Fibroblast of skin of right biceps (primary cell): ENCODE measurements around the gene ZNHIT1.
"Not testable (repeated sequence)": the region's sequence is repeated elsewhere in the genome, so short reads cannot be mapped to it uniquely, and the experiment has no call there.

Source experiments
- DNase-seq: peaks from one replicate; pipeline ENCODE4 v3.0.0-alpha.2; 2013

ZNHIT1 gene

DNA sequence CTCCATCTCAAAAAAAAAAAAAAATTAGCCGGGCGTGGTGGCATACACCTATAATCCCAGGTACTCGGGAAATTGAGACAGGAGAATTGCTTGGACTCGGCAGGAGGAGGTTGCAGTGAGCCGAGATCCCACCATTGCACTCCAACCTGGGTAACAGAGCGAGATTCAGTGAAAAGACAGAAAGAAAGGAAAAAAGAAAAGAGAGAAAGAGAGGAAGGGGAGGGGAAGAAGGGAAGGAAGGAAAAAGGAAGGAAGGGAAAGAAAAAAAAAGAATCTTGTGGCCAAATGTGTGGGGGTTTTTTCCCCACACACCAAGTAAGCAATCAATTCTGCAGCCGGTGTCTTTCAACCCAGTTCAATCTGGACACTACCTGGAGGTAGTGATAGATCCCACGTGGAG is 28.9 kb upstream of the ZNHIT1 start:
- DNase-seq, result no peak

DNA sequence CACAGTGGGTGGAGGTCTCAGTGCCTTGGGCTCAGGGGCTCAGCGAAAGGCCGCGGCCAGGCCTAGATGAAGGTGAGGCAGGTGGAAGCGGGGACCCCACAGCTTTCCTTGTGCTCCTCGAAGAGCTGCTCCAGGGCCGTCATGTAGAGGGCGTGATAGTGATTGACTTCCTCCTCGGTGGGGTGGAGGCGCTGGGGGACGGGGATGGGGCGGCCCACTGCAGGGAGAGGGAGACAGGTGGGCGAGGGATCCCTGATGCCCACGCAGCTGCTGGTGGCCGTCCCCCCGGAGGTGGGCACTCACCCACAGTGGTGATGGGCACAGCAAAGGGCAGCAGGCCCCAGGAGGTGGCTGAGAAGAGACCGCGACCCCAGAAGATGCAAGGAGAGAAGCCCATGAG is 22.1 kb upstream of the ZNHIT1 start:
- DNase-seq, result no peak

DNA sequence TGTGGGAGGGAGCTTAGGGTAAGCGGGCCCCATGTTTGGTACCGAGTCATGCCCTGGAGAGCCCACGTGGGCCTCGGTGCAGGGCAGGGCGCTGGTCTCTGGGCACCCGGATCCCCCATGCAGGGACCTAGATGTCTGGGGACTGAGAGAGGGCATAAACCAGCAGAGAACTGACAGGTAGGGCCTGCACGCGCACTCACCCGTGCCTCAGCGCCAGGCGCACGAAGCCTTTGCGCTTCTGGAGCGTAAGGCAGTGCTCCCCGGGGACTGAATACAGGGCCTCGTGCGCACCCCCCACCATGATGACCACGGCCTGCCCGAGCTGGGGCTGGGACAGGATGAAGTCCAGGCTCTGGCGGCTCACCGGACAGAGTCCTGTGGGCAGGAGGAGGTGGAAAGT is 20.0 kb upstream of the ZNHIT1 start:
- no peak for DNase-seq

DNA sequence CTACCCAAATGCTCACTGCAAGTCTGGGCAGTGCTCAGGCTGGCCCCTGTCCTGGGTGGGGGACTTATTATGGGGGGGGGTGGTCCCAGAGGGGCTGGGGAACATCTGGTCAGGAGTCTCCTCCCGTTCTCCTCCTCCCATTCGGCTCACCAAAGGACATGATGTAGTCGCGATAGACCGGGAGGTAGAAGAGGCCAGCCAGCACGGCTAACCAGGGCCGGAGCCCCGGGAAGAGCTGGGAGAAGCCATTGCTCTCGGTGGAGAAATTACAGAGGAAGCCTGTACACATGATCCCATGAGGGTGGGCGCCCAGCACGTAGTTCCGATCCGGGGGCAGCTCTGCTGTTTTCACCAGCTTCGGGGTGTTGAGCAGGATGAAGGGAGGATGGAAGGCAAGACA is 19.5 kb upstream of the ZNHIT1 start:
- no peak for DNase-seq

DNA sequence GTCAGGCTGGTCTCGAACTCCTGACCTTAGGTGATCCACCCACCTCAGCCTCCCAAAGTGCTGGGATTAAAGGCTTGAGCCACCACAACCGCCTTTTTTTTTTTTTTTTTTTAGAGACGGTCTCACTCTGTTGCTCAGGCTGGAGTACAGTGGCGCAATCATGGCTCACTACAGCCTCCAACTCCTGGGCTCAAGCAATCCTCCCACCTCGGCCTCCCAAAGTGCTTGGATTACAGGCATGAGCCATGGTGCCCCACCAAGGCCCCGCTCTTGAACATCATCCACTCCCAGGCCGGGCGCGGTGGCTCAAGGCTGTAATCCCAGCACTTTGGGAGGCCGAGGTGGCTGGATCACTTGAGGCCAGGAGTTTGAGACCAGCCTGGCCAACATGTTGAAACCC is 18.4 kb upstream of the ZNHIT1 start:
- not testable (repeated sequence) for DNase-seq

DNA sequence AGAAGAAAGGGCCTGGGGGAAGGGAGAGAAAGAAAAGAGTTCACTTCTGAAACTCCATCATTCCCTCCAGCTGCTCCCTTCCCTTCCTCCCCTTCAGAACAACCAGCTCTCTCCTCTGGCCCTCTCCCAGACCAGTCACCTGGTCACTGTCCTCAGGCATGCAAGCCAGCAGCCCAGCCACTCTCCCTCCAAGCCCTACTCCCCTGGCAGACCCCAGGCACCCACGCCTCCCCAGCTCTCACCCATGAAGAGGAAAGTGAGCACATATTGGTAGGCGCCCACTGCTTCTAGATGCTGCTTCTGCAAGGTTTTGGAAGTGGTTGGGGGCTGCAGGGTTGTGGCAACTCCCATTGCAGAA is 17.5 kb upstream of the ZNHIT1 start:
- DNase-seq, result no peak

DNA sequence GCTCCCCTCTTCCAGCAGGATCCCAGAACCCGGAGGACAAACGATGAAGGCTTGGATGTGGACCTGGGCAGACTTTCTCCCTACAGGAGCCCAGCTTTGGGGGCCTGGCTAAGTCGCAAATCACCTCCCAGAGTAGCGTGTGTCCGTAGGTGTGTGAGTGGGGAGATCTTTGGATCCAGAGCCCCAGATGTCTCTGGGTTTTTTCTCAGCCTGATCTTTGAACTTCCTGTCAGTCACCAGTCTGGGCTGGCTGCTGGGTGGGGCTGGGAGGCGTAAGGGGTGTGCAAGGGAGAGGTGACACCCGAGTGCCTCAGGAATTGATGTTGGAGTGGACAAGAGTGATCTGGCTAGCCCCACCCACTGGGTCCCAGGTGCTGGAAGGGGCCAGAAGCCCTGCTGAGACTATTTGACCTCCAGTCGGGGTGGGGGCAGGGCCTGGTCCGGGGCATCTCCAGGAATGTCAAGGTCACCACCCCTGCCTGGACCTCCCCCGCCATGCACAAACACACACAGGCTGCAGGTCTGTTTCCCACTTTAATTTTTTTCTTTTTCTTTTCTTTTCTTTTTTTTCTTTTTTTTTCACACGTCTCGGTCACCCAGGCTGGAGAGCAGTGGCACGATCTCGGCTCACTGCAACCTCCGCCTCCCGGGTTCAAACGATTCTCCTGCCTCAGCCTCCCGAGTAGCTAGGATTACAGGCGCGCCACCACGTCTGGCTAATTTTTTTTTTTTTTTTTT is 16.9 kb upstream of the ZNHIT1 start, which contains the start of gene MOGAT3:
TSS of gene MOGAT3 (minus strand) at position 175 of the 738 bp plus-strand sequence. CDS start 182 bp downstream, outside the sequence.
- no peak for DNase-seq

DNA sequence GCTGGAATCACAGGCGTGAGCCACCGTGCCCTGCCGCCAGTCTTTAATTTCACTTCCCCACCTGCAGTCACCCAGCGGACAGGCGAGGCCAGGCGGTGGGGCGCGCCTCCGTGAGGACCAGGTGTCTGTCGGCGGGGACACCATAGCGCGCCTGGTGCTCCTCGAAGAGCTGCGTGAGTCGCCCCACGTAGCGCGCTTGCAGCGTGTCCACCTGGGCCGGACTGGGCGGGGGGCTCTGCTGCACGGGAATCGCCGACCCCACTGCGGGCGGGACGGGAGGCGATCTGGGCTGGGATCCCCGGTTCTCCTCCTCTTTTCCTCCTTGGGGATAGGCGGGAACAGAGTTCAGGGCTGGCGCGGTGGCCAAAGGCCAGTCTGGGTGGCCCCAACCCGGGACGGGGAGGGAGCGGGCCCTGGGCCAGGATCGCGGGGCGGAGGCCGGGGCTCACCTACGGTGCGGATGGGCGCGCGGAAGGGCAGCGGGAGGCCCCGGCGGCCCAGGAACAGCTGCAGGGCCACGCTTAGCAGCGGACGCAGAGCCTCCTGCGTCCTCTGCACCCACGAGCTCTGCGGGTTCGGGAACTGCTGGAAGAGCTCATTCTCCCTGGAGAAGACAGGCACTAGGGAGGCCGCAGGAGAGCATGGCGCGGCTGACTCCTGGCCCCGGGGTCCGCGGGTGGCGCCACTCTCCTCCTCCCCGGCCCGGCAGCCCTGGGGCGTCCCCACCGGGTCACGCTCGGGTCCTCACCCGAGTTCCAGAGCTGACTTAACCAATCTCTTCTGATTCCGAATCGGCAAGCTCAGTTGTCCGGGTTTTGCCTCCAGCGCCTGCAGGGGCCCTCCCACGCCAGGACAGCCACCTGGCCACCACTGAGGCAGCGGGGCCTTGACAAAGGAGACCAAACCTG is 16.0 kb upstream of the ZNHIT1 start:
- DNase-seq, result no peak

DNA sequence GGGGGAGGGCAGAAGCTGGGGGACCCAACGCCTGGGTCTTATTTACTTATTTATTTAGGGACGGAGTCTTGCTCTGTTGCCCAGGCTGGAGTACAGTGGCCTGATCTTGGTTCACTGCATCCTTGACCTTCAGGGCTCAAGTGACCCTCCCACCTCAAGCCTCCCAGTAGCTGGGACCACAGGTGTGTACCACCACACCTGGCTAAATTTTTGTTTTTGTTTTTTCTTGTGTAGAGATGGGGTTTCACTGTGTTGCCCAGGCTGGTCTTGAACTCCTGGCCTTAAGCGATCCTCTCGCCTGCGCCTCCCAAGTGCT is 15.4 kb upstream of the ZNHIT1 start:
- no peak for DNase-seq

DNA sequence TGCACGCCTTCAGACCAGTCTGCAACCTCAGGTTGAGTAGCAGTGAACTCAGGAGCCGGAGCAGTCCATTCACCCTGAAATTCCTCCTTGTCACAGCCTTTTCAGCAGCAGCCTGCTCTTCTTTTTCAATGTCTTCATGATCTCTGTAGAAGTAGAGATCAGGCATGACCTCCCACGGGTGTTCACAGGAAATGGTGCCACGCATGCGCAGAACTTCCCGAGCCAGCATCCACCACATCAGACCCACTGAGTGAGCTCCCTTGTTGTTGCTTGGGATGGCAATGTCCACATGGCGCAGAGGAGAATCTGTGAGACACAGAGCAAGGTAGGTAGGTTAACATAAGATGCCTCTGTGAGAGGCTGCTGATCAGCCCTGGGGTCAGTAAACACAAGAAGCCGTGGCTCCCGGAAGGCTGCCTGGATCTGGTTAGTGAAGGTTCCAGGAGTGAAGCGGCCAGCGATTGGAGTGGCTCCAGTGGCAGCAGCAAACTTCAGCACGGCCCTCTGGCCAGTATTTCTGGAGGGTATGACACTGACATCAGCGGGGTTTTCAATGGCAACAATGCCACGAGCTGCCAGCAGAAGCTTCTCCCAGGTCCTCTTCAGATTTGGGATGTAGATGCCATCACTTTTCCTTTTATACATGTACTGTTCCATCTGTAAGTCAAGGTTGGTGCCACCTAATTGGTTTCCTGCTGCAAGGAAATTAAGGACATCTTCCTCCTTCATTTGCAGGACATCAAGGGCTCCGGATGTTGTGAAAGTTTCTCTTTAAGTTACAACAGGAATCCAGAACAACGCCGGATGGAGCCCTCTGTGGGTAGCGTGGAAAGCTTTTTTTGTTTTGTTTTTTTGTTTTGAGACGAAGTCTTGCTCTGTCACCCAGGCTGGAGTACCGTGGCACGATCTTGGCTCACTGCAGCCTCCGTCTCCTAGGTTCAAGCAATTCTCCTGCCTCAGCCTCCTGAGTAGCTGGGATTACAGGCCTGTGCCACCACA is 13.9 kb upstream of the ZNHIT1 start:
- DNase-seq, result not testable (repeated sequence)

DNA sequence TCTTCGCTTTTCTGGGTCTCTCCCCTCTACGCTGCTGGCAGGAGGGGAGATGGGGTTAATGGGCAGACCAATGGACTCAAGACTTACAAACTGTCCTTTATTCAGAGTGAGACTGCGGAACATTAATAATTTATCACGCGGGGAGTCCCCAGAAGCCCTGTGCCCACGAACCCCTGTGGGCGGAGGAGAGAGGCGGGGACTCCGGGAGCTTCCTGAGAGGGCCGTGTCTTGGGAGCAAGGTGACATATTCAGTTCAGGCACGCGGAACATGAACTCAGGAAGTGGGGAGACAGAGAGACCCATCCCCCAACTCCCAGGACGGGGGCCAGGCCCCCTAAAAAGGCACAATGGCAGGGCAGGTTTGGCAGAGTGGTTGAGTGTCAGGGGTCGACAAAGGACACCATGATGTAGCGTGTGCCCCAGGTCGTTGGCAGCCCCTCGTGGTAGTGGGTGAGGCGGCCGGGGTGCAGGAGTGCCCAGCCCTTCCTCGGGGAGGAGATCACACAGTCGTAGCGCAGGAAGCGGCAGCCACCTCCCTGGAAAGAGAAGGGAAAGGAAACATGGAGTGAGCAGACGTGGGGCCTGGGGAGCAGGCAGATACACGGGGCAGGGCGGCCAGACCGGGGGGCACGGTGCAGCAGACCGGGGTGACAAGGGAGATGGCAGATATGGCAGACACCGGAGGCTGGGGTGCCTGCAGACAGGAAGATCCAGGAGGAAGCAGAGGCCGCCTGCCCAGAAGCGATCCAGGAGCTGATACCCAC is 11.9 kb upstream of the ZNHIT1 start:
- no peak for DNase-seq

DNA sequence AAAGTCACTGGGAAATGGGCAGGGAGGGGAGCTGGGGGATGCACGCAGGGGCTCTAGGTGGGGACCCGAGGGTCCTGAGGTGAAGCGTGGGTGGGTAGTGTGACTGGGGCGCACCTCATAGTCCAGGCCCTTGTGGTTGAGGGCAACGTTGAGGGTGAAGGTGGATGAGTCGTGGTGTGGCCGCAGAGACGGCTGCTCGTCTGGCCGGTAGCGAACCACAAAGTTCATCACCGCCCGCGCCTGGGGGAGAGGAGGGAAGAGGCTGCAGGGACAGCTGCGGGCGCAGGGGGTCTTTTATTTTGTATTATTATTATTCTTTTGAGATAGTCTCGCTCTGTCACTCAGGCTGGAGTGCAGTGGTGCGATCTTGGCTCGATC is 11.3 kb upstream of the ZNHIT1 start:
- no peak for DNase-seq

DNA sequence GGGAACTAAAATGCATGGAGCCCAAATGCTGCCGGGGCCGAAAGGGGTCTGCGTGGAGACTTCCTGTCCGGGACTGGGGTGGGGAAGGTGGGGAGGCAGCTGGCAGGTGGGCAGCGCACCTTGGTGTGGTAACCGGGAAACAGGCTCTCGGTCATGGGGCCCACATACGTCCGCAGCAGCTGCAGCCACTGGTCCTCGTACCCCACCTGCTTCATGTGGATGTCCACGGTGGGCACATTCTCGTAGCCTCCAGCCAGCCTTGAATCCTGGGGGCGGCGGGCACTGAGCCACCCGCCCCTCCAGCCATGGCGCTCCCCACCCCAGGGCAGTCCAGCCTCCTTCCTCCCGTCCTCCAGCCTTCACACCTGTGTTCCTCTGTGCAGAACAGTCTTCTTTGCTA is 10.5 kb upstream of the ZNHIT1 start:
- DNase-seq, result no peak

DNA sequence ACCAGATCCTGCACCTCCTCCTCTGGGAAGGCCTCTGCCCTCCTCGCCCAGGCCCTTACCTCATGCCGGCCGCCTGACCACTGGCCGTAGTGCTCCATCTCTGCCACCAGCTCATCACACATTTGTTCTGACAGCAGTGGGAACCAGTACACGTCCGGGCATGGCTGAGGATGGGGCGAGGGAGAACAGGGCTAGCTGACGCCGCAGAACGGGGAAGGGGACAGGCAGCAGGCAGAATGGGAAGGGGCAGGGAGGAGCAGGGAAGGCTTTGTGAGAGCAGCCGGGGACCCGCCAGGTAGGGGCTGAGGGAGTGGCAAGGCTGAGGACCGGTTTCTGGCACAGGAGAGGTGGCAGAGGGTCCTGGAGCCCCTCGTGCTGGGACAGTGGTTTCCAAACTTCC is 9.2 kb upstream of the ZNHIT1 start:
- no peak for DNase-seq

DNA sequence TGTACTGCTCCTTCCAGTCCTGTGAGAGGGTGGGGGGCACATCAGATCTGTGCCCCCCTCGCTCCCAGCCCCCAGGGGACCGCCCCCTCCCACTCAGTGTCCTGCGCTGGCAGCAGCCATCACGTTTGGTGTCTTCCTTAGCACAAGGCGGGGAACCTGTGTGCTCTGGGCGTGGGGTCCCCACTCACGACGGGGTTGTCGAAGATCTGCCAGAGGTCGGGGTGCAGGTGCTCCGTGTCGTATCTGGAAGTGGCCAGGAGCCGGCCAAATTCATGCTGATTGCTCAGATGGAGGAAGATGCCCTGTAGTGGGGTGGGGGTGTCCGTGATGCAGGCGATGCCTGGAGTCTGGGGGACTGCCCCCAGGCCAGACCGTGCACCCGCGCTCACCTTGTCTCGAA is 7.8 kb upstream of the ZNHIT1 start:
- DNase-seq, result no peak

DNA sequence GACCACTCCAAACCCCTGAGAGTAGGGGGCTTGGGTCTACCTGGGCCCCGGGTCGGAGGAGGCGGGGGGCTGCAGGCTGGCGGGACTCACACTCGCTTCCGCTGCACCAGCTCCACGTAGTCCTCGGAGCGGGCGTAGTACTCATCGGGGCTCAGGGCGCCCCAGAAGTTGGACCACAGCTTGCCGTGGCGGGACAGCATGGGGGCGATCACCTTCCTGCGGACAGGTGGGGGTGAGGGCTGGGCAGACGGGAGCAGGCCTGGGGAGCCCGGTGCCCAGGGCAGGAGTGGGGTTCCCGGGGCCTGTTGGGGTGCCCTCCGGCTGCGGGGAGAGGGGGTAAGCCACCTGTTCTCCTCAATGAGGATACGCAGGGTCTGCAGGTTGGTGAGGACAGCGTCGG is 6.5 kb upstream of the ZNHIT1 start:
- no peak for DNase-seq

DNA sequence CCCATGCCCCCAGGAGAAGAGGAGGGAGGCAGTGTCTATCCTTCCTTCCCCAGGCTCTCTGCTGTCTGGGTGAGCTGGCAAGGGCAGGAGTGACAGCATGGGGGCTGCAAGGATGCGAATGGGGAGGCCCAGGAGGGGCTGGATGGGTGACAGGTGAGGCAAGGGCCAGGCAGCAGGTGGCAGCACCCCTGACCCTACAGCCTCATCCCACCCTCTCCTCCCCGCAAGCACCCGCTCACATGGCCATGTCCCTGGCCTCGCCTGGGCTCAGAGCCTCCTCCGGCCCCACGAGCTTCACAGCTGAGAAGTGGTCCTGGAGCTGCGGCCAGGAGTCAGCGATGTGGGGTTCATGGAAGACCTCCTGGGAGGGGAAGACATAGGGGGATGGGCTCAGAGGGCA is 6.0 kb upstream of the ZNHIT1 start:
- no peak for DNase-seq

DNA sequence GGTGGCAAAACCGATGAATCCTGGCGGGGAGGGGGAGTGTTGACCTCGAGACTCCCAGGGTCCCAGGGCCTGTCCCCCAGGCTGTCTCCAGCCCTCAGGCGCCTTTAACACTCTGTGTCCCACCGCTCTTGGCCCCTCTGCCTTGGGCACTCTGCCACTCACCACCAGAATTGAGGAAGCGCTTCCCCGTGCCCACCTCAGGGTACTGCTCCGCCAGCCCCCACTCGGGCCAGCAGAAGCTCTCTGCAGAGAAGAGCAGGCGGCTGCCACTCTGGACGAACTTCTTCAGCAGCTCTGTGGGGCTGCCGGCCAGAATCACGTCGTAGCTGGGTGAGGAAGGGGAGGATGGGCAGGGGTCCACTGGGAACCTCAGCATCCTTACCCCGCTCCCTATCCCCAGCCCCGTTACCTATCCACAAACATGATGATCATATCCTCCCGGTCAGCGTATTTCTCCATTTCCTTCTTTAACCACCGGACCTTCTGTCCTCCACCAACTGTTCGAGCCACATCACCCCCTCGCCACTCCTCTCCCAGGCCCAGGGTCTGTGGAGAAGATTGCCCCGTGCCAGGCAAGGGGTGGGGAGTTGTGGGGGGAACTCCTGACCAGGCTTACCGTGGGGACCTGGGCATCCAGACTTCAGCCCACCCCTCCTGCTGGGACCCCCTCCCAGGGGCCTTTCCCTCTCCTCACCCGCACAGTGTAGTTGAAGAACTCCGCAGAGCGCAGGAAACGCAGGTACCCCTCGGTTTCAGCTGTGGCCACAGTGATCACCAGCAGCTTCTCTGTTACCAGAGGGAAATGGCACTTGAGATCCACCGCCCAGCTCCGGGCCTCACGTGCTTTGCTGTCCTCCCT is 1.7 kb upstream of the ZNHIT1 start:
- peak; percentile 28 for DNase-seq

DNA sequence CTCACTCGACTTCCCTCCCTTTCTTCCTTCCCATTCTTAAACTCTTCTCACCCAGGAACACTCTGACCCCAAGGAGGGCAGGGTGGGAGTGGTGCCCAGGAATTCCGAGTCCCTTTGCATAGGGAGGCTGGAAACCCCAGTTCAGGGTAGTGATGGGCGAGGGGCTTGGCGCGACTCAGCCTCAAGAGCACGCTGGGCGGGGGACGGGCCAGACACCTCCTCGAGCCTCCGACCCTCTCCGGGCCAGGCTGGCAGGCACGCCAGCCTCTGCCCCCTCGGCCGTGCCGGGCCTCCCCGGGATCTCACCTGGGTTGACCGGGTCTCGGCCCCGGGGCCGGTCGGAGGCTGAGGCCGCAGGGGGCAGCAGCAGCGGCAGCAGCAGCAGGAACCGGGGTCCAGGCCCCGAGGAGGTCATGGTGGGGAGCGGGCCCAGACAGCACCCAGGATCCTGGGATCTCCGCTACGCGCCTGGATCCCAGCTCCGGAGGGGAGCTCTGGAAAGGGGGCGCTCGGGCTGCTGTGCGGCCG is 1.0 kb upstream of the ZNHIT1 start:
- DNase-seq, result no peak

DNA sequence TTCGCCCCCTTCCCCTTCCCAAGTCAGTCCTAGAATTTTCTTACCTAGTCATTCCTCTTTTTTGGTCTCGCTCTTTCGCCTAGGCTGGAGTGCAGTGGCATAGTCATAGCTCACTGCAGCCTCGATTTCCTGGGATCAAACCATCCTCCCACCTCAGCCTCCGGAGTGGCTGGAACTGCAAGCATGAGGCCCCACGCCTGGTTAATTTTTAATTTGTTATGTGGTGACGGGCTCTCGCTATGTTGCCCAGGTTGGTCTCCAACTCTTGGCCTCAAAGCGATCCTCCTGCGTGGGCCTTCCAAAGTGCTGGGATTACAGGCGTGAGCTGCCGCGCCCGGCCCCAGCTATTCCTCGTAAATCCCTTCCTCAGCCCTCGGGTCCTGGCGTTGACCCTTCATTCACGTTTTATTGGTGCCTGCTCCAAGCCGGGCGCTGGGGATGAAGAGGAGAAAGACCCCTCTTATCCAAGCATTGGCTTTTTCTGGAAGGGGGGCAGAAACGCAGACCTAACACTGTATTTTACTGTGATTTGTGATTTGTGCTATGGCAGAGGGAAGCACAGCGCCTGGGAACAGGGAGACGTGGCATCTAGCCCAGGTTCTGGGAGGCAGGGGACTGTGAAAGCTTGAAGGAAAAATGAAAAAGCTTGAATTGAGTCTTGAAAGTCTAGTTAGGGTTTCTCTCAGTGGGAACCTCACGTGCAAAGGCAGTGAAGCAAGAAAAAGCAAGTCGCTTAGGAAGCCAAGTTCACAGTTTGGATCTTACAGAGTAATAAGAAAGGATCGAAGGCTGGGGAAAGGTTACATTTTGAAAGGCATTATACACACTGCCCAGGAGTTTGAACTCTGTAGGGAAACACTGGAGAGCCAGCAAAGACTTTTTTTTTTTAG is 516 bp downstream of the ZNHIT1 start:
- DNase-seq, result no peak
